Lower leg skin (tissue), 3 donors: ENCODE results near the gene NRF1.

Source experiments
- POLR2A ChIP-seq, 2 donors: fragments of 450-650 bp; IDR thresholded peaks; one replicate each; pipeline ENCODE4 v1.6.1; 2016 to 2017; ENCODE audit warnings: antibody characterized with exemption in 2 of 2, mild to moderate bottlenecking in 1 of 2, moderate library complexity in 1 of 2
- TF ChIP-seq, protein P1 (sequence below), 3 donors: fragments of 450-650 bp; IDR thresholded peaks; one replicate each; pipeline ENCODE4 v1.5.1; 2016; ENCODE audit warnings: antibody characterized with exemption in 3 of 3, mild to moderate bottlenecking in 3 of 3, moderate library complexity in 2 of 3

DNA sequence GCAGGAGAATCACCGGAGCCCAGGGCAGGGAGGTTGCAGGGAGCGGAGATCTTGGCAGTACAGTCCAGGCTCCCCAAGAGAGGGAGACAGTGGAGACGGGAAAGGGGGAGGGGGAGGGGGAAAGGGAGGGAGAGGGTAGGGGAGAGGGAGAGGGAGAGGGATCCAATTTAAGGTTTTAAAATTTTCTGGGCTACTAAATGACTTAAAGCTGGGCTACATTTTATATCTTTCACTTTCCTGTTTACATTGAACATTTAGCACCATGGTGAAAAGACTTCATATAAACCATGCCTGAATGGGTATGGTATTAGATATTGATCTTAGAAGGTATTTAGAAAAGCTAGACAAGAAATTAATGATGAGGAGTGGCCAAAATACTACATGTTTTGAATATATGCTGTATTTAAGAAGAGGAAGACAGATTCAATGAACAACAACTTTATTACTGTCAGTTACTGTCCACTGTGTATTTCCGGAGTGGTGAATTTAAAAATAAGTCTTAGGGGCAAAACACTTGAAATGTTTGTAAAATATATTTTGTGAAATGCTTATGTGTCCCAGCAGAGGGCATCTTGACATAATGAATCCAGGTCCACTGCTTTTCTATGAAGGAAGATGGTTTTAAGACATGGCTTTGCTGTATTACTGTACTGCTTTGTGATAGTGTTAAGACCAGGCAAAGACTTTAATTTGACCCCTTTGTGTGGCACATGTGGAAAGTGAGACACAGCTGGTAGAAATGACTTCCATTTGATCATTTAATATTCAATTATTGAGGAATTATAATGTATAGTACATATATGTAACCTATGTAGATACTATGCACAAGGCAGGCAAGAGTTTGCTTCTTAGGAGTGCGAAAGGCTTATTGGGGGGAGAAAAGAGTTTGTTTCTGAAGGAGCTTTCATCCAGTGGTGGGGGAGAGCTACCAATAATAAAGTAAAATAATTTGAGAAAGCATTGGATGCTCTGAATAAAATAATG lies 52.8 kb downstream of the NRF1 start:
- TF ChIP-seq, protein P1, sequence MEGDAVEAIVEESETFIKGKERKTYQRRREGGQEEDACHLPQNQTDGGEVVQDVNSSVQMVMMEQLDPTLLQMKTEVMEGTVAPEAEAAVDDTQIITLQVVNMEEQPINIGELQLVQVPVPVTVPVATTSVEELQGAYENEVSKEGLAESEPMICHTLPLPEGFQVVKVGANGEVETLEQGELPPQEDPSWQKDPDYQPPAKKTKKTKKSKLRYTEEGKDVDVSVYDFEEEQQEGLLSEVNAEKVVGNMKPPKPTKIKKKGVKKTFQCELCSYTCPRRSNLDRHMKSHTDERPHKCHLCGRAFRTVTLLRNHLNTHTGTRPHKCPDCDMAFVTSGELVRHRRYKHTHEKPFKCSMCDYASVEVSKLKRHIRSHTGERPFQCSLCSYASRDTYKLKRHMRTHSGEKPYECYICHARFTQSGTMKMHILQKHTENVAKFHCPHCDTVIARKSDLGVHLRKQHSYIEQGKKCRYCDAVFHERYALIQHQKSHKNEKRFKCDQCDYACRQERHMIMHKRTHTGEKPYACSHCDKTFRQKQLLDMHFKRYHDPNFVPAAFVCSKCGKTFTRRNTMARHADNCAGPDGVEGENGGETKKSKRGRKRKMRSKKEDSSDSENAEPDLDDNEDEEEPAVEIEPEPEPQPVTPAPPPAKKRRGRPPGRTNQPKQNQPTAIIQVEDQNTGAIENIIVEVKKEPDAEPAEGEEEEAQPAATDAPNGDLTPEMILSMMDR (IDR thresholded peaks at IDR 0.05) = no peak
- no peak for TF ChIP-seq POLR2A (IDR thresholded peaks at IDR 0.05)
